ENCODE measurements around the gene DNAJC11. TPM values are rescaled to one million over a fixed set of nuclear protein-coding genes. Genes with fewer than 3 reads are reported as not detected.

The DNAJC11 gene
- total RNA-seq, 1 experiment from 2014 or later = 75.6 TPM

- BruUV-seq (replicated peaks) = no TSS peak
- peaks cover 88% of the 10 kb centered on the region for H3K79me2 ChIP-seq (ENCODE audit: insufficient read depth, low read length)
Measured at GRCh38 chr1:6619045-6619444, 82.6 kb downstream of the DNAJC11 start.

More at GRCh38 chr1:6619045-6619444, 82.6 kb downstream of the DNAJC11 start:
- no peak overlapping the region for H3K9ac ChIP-seq (ENCODE audit: low read length)
- ChIA-PET RAD21 (ENCODE audit: low non-redundant PET in 1 of 2, low total read pairs in 2 of 2, uncharacterized antibody in 2 of 2, unreplicated experiment in 2 of 2) (no interaction called here), CTCF (no interaction called here), POLR2A (no interaction called here)
- H3K27ac ChIP-seq (ENCODE audit: low read depth, low read length) = no peak overlapping the region
- intact Hi-C loops (cut with micrococcal nuclease) = no loop called here
- TF ChIP-seq POLR2A (IDR thresholded peaks at IDR 0.05; ENCODE audit: borderline replicate concordance, extremely low read depth, insufficient read depth, insufficient read length) (no peak), ZFX (IDR thresholded peaks at IDR 0.05) (no peak), MAX (IDR thresholded peaks at IDR 0.05) (no peak), POLR2AphosphoS5 (IDR thresholded peaks at IDR 0.05; ENCODE audit: low read depth, low read length) (no peak), CEBPB (IDR thresholded peaks at IDR 0.05; ENCODE audit: low read depth) (no peak), EZH2 (IDR thresholded peaks at IDR 0.05) (no peak), FOSL1 (IDR thresholded peaks at IDR 0.05; ENCODE audit: low read depth) (no peak), SIN3A (IDR thresholded peaks at IDR 0.05; ENCODE audit: low read depth) (no peak), YY1 (IDR thresholded peaks at IDR 0.05; ENCODE audit: extremely low read depth, insufficient replicate concordance, low read depth, low read length) (no peak), RAD21 (IDR thresholded peaks at IDR 0.05; ENCODE audit: low read depth) (no peak)
- TF ChIP-seq, protein P1, sequence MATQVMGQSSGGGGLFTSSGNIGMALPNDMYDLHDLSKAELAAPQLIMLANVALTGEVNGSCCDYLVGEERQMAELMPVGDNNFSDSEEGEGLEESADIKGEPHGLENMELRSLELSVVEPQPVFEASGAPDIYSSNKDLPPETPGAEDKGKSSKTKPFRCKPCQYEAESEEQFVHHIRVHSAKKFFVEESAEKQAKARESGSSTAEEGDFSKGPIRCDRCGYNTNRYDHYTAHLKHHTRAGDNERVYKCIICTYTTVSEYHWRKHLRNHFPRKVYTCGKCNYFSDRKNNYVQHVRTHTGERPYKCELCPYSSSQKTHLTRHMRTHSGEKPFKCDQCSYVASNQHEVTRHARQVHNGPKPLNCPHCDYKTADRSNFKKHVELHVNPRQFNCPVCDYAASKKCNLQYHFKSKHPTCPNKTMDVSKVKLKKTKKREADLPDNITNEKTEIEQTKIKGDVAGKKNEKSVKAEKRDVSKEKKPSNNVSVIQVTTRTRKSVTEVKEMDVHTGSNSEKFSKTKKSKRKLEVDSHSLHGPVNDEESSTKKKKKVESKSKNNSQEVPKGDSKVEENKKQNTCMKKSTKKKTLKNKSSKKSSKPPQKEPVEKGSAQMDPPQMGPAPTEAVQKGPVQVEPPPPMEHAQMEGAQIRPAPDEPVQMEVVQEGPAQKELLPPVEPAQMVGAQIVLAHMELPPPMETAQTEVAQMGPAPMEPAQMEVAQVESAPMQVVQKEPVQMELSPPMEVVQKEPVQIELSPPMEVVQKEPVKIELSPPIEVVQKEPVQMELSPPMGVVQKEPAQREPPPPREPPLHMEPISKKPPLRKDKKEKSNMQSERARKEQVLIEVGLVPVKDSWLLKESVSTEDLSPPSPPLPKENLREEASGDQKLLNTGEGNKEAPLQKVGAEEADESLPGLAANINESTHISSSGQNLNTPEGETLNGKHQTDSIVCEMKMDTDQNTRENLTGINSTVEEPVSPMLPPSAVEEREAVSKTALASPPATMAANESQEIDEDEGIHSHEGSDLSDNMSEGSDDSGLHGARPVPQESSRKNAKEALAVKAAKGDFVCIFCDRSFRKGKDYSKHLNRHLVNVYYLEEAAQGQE (IDR thresholded peaks at IDR 0.05; ENCODE audit: low read depth) = no peak
- no peak overlapping the region for H3K4me3 ChIP-seq (replicated peaks in 1 of 2; ENCODE audit: low read depth in 1 of 2, low read length in 2 of 2)
- H3K9me2 ChIP-seq (ENCODE audit: insufficient read depth) = no peaks in the 10 kb centered on the region
- H2AFZ ChIP-seq (ENCODE audit: low read depth, low read length, poor library complexity, severe bottlenecking) = no peak overlapping the region
- ATAC-seq (no peak), DNase-seq (ENCODE audit: low read depth, low spot score) (no peak)
- H3K36me3 ChIP-seq (ENCODE audit: control insufficient read depth in 1 of 2, insufficient read depth in 2 of 2, low read length in 2 of 2) = peaks cover 27 to 42% of the 10 kb centered on the region in 2 experiments
- H4K20me1 ChIP-seq (ENCODE audit: insufficient read depth) = no peaks in the 10 kb centered on the region; the same call in 1 of the 2 replicates
- no peaks in the 10 kb centered on the region for H3K27me3 ChIP-seq (ENCODE audit: insufficient read depth, low read length)
- H3K9me3 ChIP-seq (ENCODE audit: control insufficient read depth in 1 of 2, insufficient read depth in 1 of 2, low read depth in 1 of 2, low read length in 2 of 2) = no peaks in the 10 kb centered on the region
- H3K4me1 ChIP-seq (ENCODE audit: control insufficient read depth in 1 of 2, insufficient read depth in 2 of 2, low read length in 2 of 2) = peaks cover 6 to 22% of the 10 kb centered on the region in 2 experiments
- H3K4me2 ChIP-seq (ENCODE audit: low read length) = no peak overlapping the region

All from HCT116 (cell line).